ENCODE measurements around the gene SPOCK1.

The SPOCK1 gene

GRCh38 chr5:137114529-137114928 lies 384.6 kb downstream of the SPOCK1 start:
- no peak overlapping the region for H3K4me3 ChIP-seq (ENCODE audit: low read length)
- H3K4me1 ChIP-seq (ENCODE audit: control insufficient read depth, insufficient read depth, low read length) = no peaks in the 10 kb centered on the region
- H3K27me3 ChIP-seq (ENCODE audit: control insufficient read depth, insufficient read depth, low read length) = no peaks in the 10 kb centered on the region
- H3K36me3 ChIP-seq (ENCODE audit: control insufficient read depth, insufficient read depth, low read length) = no peaks in the 10 kb centered on the region
- H3K9ac ChIP-seq (ENCODE audit: low read length) = no peak overlapping the region
- no peak overlapping the region for H3K27ac ChIP-seq (ENCODE audit: low read depth, low read length)

- Histone ChIP-seq H3K9ac (ENCODE audit: low read length) (no peak overlapping the region), H3K36me3 (ENCODE audit: control insufficient read depth, insufficient read depth, low read length) (no peaks in the 10 kb centered on the region), H3K4me1 (ENCODE audit: control insufficient read depth, insufficient read depth, low read length) (no peaks in the 10 kb centered on the region), H3K4me3 (ENCODE audit: low read length) (no peak overlapping the region), H3K27ac (ENCODE audit: low read depth, low read length) (no peak overlapping the region), H3K27me3 (ENCODE audit: control insufficient read depth, insufficient read depth, low read length) (no peaks in the 10 kb centered on the region)
These were observed 385.2 kb downstream of the SPOCK1 start for GRCh38 chr5:137113939-137114338.

- Histone ChIP-seq H3K36me3 (ENCODE audit: control insufficient read depth, insufficient read depth, low read length) (no peaks in the 10 kb centered on the region), H3K4me3 (ENCODE audit: low read length) (no peak overlapping the region), H3K27me3 (ENCODE audit: control insufficient read depth, insufficient read depth, low read length) (no peaks in the 10 kb centered on the region), H3K4me1 (ENCODE audit: control insufficient read depth, insufficient read depth, low read length) (no peaks in the 10 kb centered on the region), H3K9ac (ENCODE audit: low read length) (no peak overlapping the region), H3K27ac (ENCODE audit: low read depth, low read length) (no peak overlapping the region)
These were observed 386.0 kb downstream of the SPOCK1 start for GRCh38 chr5:137113161-137113560.

GRCh38 chr5:137105351-137106035 lies 393.6 kb downstream of the SPOCK1 start:
- no peak overlapping the region for H3K27ac ChIP-seq (ENCODE audit: low read depth, low read length)
- H3K4me1 ChIP-seq (ENCODE audit: control insufficient read depth, insufficient read depth, low read length) = no peaks in the 10 kb centered on the region
- no peak overlapping the region for H3K9ac ChIP-seq (ENCODE audit: low read length)
- no peaks in the 10 kb centered on the region for H3K36me3 ChIP-seq (ENCODE audit: control insufficient read depth, insufficient read depth, low read length)
- H3K4me3 ChIP-seq (ENCODE audit: low read length) = no peak overlapping the region
- H3K27me3 ChIP-seq (ENCODE audit: control insufficient read depth, insufficient read depth, low read length) = no peaks in the 10 kb centered on the region

GRCh38 chr5:137101544-137101943 lies 397.6 kb downstream of the SPOCK1 start:
- H3K36me3 ChIP-seq (ENCODE audit: control insufficient read depth, insufficient read depth, low read length) = no peaks in the 10 kb centered on the region
- no peak overlapping the region for H3K27ac ChIP-seq (ENCODE audit: low read depth, low read length)
- H3K27me3 ChIP-seq (ENCODE audit: control insufficient read depth, insufficient read depth, low read length) = no peaks in the 10 kb centered on the region
- H3K4me1 ChIP-seq (ENCODE audit: control insufficient read depth, insufficient read depth, low read length) = no peaks in the 10 kb centered on the region
- no peak overlapping the region for H3K9ac ChIP-seq (ENCODE audit: low read length)
- no peak overlapping the region for H3K4me3 ChIP-seq (ENCODE audit: low read length)

- Histone ChIP-seq H3K27me3 (ENCODE audit: control insufficient read depth, insufficient read depth, low read length) (no peaks in the 10 kb centered on the region), H3K9ac (ENCODE audit: low read length) (no peak overlapping the region), H3K4me1 (ENCODE audit: control insufficient read depth, insufficient read depth, low read length) (no peaks in the 10 kb centered on the region), H3K4me3 (ENCODE audit: low read length) (no peak overlapping the region), H3K27ac (ENCODE audit: low read depth, low read length) (no peak overlapping the region), H3K36me3 (ENCODE audit: control insufficient read depth, insufficient read depth, low read length) (no peaks in the 10 kb centered on the region)
These were observed 399.5 kb downstream of the SPOCK1 start for GRCh38 chr5:137099651-137100050.

GRCh38 chr5:137098663-137099062 lies 400.5 kb downstream of the SPOCK1 start:
- H3K27ac ChIP-seq (ENCODE audit: low read depth, low read length) = no peak overlapping the region
- no peak overlapping the region for H3K9ac ChIP-seq (ENCODE audit: low read length)
- H3K27me3 ChIP-seq (ENCODE audit: control insufficient read depth, insufficient read depth, low read length) = no peaks in the 10 kb centered on the region
- H3K36me3 ChIP-seq (ENCODE audit: control insufficient read depth, insufficient read depth, low read length) = no peaks in the 10 kb centered on the region
- H3K4me3 ChIP-seq (ENCODE audit: low read length) = no peak overlapping the region
- H3K4me1 ChIP-seq (ENCODE audit: control insufficient read depth, insufficient read depth, low read length) = no peaks in the 10 kb centered on the region

GRCh38 chr5:137098238-137098637 lies 400.9 kb downstream of the SPOCK1 start:
- H3K27me3 ChIP-seq (ENCODE audit: control insufficient read depth, insufficient read depth, low read length) = no peaks in the 10 kb centered on the region
- no peaks in the 10 kb centered on the region for H3K36me3 ChIP-seq (ENCODE audit: control insufficient read depth, insufficient read depth, low read length)
- H3K27ac ChIP-seq (ENCODE audit: low read depth, low read length) = no peak overlapping the region
- H3K4me1 ChIP-seq (ENCODE audit: control insufficient read depth, insufficient read depth, low read length) = no peaks in the 10 kb centered on the region
- H3K4me3 ChIP-seq (ENCODE audit: low read length) = no peak overlapping the region
- H3K9ac ChIP-seq (ENCODE audit: low read length) = no peak overlapping the region

- no peaks in the 10 kb centered on the region for H3K27me3 ChIP-seq (ENCODE audit: control insufficient read depth, insufficient read depth, low read length)
- H3K9ac ChIP-seq (ENCODE audit: low read length) = no peak overlapping the region
- H3K4me1 ChIP-seq (ENCODE audit: control insufficient read depth, insufficient read depth, low read length) = no peaks in the 10 kb centered on the region
- no peak overlapping the region for H3K4me3 ChIP-seq (ENCODE audit: low read length)
- no peaks in the 10 kb centered on the region for H3K36me3 ChIP-seq (ENCODE audit: control insufficient read depth, insufficient read depth, low read length)
- H3K27ac ChIP-seq (ENCODE audit: low read depth, low read length) = no peak overlapping the region
These were observed 401.9 kb downstream of the SPOCK1 start for GRCh38 chr5:137097203-137097602.

GRCh38 chr5:137096149-137097103 lies 402.7 kb downstream of the SPOCK1 start:
- Histone ChIP-seq H3K27me3 (ENCODE audit: control insufficient read depth, insufficient read depth, low read length) (no peaks in the 10 kb centered on the region), H3K27ac (ENCODE audit: low read depth, low read length) (no peak overlapping the region)

GRCh38 chr5:137095597-137095996 lies 403.5 kb downstream of the SPOCK1 start:
- H3K27ac ChIP-seq (ENCODE audit: low read depth, low read length) = no peak overlapping the region
- no peaks in the 10 kb centered on the region for H3K27me3 ChIP-seq (ENCODE audit: control insufficient read depth, insufficient read depth, low read length)
- H3K36me3 ChIP-seq (ENCODE audit: control insufficient read depth, insufficient read depth, low read length) = no peaks in the 10 kb centered on the region
- no peak overlapping the region for H3K9ac ChIP-seq (ENCODE audit: low read length)
- no peak overlapping the region for H3K4me3 ChIP-seq (ENCODE audit: low read length)
- no peaks in the 10 kb centered on the region for H3K4me1 ChIP-seq (ENCODE audit: control insufficient read depth, insufficient read depth, low read length)

More at GRCh38 chr5:137096149-137097103, 402.7 kb downstream of the SPOCK1 start:
- Histone ChIP-seq H3K9ac (ENCODE audit: low read length) (no peak overlapping the region), H3K36me3 (ENCODE audit: control insufficient read depth, insufficient read depth, low read length) (no peaks in the 10 kb centered on the region), H3K4me1 (ENCODE audit: control insufficient read depth, insufficient read depth, low read length) (no peaks in the 10 kb centered on the region), H3K4me3 (ENCODE audit: low read length) (no peak overlapping the region)

GRCh38 chr5:137092831-137093230 lies 406.3 kb downstream of the SPOCK1 start:
- no peak overlapping the region for H3K4me3 ChIP-seq (ENCODE audit: low read length)
- H3K36me3 ChIP-seq (ENCODE audit: control insufficient read depth, insufficient read depth, low read length) = no peaks in the 10 kb centered on the region
- H3K27ac ChIP-seq (ENCODE audit: low read depth, low read length) = no peak overlapping the region
- H3K4me1 ChIP-seq (ENCODE audit: control insufficient read depth, insufficient read depth, low read length) = no peaks in the 10 kb centered on the region
- no peaks in the 10 kb centered on the region for H3K27me3 ChIP-seq (ENCODE audit: control insufficient read depth, insufficient read depth, low read length)
- no peak overlapping the region for H3K9ac ChIP-seq (ENCODE audit: low read length)

All from rectal smooth muscle tissue (tissue), 1 donor.